HepG2 (cell line): ENCODE measurements around the gene PPME1. TPM values are rescaled to one million over a fixed set of nuclear protein-coding genes. Genes with fewer than 3 reads are reported as not detected.
A peak's percentile ranks its signal among the peaks of the same experiment; 100 is the strongest.

Source experiments
- ATF7-NPFF ChIP-seq: sonication (generic); formaldehyde crosslinking; IDR thresholded peaks from 2 replicates; pipeline ENCODE4 v1.8.1; 2023; ENCODE audit warnings: mild to moderate bottlenecking, low read depth, missing genetic modification reagents, moderate library complexity
- CHD2 ChIP-seq: IDR thresholded peaks from 2 replicates; pipeline ENCODE4 v1.6.1; 2011; ENCODE audit warnings: low read depth, low read length, improper control_type of control experiment
- CREB1 ChIP-seq, 2 experiments: fragments of 450-650 bp in 1 of 2; IDR thresholded peaks; 2 replicates each; pipeline ENCODE4 v1.6.1; 2016 to 2017; ENCODE audit warnings: control low read depth in 1 of 2, mild to moderate bottlenecking in 1 of 2, missing compliant biosample characterization in 1 of 2, missing genetic modification characterization in 1 of 2
- CTCF ChIP-seq: sonication (generic); formaldehyde crosslinking; IDR thresholded peaks from 2 replicates; pipeline ENCODE4 v1.5.0; 2020; ENCODE audit warnings: mild to moderate bottlenecking, missing genetic modification reagents, moderate library complexity
- EP300 ChIP-seq, 3 experiments: sonication (generic) in 1 of 3; formaldehyde crosslinking in 1 of 3; IDR thresholded peaks; 2 replicates each; pipeline versions ENCODE4 v1.5.1 to v1.6.1; 2011 to 2020; ENCODE audit warnings: low read depth in 2 of 3, low read length in 2 of 3, borderline replicate concordance in 1 of 3, improper control_type of control experiment in 1 of 3, mild to moderate bottlenecking in 1 of 3, missing genetic modification reagents in 1 of 3, moderate library complexity in 1 of 3
- FUBP1 ChIP-seq: sonication (generic); formaldehyde crosslinking; IDR thresholded peaks from 2 replicates; pipeline ENCODE4 v1.5.1; 2020; ENCODE audit warnings: missing genetic modification reagents, mild to moderate bottlenecking, borderline replicate concordance
- HMGA1 ChIP-seq: sonication (generic); formaldehyde crosslinking; conservative IDR thresholded peaks from 2 replicates; pipeline ENCODE4 v1.4.0; 2020; ENCODE audit warnings: missing genetic modification reagents
- KDM2A ChIP-seq: sonication (generic); formaldehyde crosslinking; IDR thresholded peaks from 2 replicates; pipeline ENCODE4 v1.4.0; 2020; ENCODE audit warnings: low read depth, missing genetic modification reagents, borderline replicate concordance
- MIER3 ChIP-seq: IDR thresholded peaks from 2 replicates; pipeline ENCODE4 v1.6.1; 2016; ENCODE audit warnings: missing compliant biosample characterization, borderline replicate concordance
- MTF2 ChIP-seq: sonication (generic); formaldehyde crosslinking; IDR thresholded peaks from 2 replicates; pipeline ENCODE4 v1.5.0; 2020; ENCODE audit warnings: missing genetic modification reagents, borderline replicate concordance
- MYC ChIP-seq: sonication (generic); formaldehyde crosslinking; IDR thresholded peaks from 2 replicates; pipeline ENCODE4 v1.9.0; 2021; ENCODE audit warnings: missing genetic modification reagents, borderline replicate concordance
- PHF8 ChIP-seq: sonication (generic); formaldehyde crosslinking; IDR thresholded peaks from 2 replicates; pipeline ENCODE4 v1.5.0; 2020; ENCODE audit warnings: missing genetic modification reagents
- PREB ChIP-seq: sonication (generic); formaldehyde crosslinking; IDR thresholded peaks from 2 replicates; pipeline ENCODE4 v1.4.0; 2020; ENCODE audit warnings: missing genetic modification reagents
- SMARCE1 ChIP-seq: fragments of 450-650 bp; IDR thresholded peaks from 2 replicates; pipeline ENCODE4 v1.6.1; 2017; ENCODE audit warnings: borderline replicate concordance
- SRY ChIP-seq: sonication (generic); formaldehyde crosslinking; IDR thresholded peaks from 2 replicates; pipeline ENCODE4 v1.8.0; 2022; ENCODE audit warnings: mild to moderate bottlenecking, missing genetic modification reagents
- TRIM22 ChIP-seq: fragments of 450-650 bp; IDR thresholded peaks from 2 replicates; pipeline ENCODE4 v1.6.1; 2017
- ZNF281 ChIP-seq: sonication (generic); formaldehyde crosslinking; IDR thresholded peaks from 2 replicates; pipeline ENCODE4 v1.4.0; 2020; ENCODE audit warnings: missing genetic modification reagents, borderline replicate concordance
- ZNF816 ChIP-seq: sonication (generic); formaldehyde crosslinking; IDR thresholded peaks from 2 replicates; pipeline ENCODE4 v1.8.0; 2022; ENCODE audit warnings: missing genetic modification reagents, mild to moderate bottlenecking, borderline replicate concordance
- polyA plus RNA-seq, 8 experiments: library from polyadenylated mRNA; depleted of rRNA in 3 of 8; stranded (reverse) in 7 of 8; unstranded in 1 of 8; fragments of >200 nt; fragmentation: Illumina TruSeq in 4 of 8; extraction: Trizol in 4 of 8; gene quantifications; 2 replicates each; pipeline versions ENCODE4 v1.2.1 to v1.2.3, GENCODE V29; 2011 to 2016; ENCODE audit warnings: low read depth in 4 of 8, missing spikeins in 1 of 8, mixed read lengths in 1 of 8; ENCODE audit not compliant: insufficient read depth in 1 of 8
- total RNA-seq, 5 experiments: library from RNA; depleted of rRNA; stranded (reverse); fragments of >200 nt; fragmentation: Illumina TruSeq; extraction: Trizol; gene quantifications; 2 replicates each; pipeline ENCODE4 v1.2.3, GENCODE V29; 2016; ENCODE audit warnings: low read depth in 1 of 5

PPME1 gene
- total and polyA plus RNA-seq, 2 of the 13 experiments (the other 11 are each of a cell fraction or from before 2014, with no cell fraction given) = 31.3 to 56.0 TPM

- no peak for TF ChIP-seq FUBP1 (CRISPR knock-in tag)
- peak; percentile 69; the same call in 1 of the 2 replicates for TF ChIP-seq SRY
- TF ChIP-seq ZNF816 (CRISPR knock-in tag) = peak; percentile 86
- TF ChIP-seq MIER3 (CRISPR knock-in tag) = peak; percentile 83
- TF ChIP-seq ZNF281 = no peak
- TF ChIP-seq ATF7-NPFF (CRISPR knock-in tag) = no peak; the same call in none of the 2 replicates
- TF ChIP-seq HMGA1 = no peak
- TF ChIP-seq TRIM22 = no peak
- no peak for TF ChIP-seq SMARCE1
- TF ChIP-seq PREB (CRISPR knock-in tag) = no peak
- TF ChIP-seq MTF2 = no peak; the same call in 1 of the 2 replicates
- TF ChIP-seq CREB1 (IDR thresholded peaks at IDR 0.05) = peak; percentile 75
- TF ChIP-seq CREB1 (CRISPR knock-in tag; IDR thresholded peaks at IDR 0.05) = peak; percentile 92
- peak; percentile 82 for TF ChIP-seq MYC
- TF ChIP-seq KDM2A (CRISPR knock-in tag) = peak; percentile 72
- TF ChIP-seq CHD2 = peak; percentile 41; the same call in 1 of the 2 replicates
- TF ChIP-seq CTCF (CRISPR knock-in tag) = peak; percentile 67
- TF ChIP-seq PHF8 (CRISPR knock-in tag) = peak; percentile 90
- peak in 1 of 2 experiments; percentile 19; a peak in 1 of 4 replicates for TF ChIP-seq EP300 (IDR thresholded peaks at IDR 0.05; ENCODE audit: low read depth in 2 of 2, low read length in 2 of 2)
- TF ChIP-seq EP300 (CRISPR knock-in tag; IDR thresholded peaks at IDR 0.05; ENCODE audit: borderline replicate concordance) = no peak
Observed at GRCh38 chr11:74170694-74171629, at the start of gene PPME1, which contains the start of gene C2CD3 (continued).
